GDM1 (cell line): ENCODE measurements around the gene TMEM236.
"Not testable (repeated sequence)": the region's sequence is repeated elsewhere in the genome, so short reads cannot be mapped to it uniquely, and the experiment has no call there.

Source experiments
- DNase-seq: peaks from one replicate; lab custom pipeline; 2025; lab: John Stamatoyannopoulos, UW

TMEM236 gene, protein sequence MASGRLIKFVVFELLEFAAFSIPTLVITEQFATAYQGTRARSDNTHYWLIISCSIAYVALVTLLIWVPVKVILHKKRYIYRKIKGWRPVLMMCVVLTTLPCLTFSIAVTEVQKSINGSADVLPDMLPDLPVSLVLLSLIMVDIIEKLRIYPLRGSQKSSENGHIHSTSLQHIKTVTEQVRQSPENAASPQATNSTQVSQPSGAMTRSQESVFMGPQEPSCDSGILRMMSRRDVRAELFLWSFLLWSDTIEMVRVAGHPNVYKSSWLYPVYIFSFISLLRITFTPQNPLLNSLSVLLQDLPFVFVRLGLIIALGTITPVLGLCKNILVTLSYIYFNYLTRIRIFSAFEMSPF

GRCh38 chr10:17751781-17752445, at the start of gene TMEM236:
TSS of gene TMEM236 (plus strand) at chr10:17752201. CDS start at chr10:17752296, 95 bp downstream.
- DNase-seq: no peak

DNA sequence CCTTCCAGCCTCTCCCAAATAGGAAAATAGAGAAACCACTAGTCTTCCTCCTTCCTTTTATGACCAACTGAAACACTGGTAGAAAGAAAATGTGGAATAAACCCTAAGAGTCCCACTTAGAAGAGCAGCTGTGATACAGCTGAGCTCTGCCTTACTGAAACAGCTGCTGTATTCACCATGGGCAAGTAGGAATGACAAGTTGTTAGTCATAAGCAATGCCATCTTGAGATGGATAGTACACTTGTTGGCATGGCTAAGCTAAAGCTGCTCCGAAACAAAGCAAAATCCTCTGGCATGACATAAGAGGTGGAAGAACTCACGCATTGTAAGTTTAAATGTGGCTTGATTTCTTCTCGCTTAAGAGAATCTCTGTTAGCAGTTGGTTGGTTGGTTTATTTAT, 48.3 kb upstream of the TMEM236 start:
- DNase-seq: no peak

DNA sequence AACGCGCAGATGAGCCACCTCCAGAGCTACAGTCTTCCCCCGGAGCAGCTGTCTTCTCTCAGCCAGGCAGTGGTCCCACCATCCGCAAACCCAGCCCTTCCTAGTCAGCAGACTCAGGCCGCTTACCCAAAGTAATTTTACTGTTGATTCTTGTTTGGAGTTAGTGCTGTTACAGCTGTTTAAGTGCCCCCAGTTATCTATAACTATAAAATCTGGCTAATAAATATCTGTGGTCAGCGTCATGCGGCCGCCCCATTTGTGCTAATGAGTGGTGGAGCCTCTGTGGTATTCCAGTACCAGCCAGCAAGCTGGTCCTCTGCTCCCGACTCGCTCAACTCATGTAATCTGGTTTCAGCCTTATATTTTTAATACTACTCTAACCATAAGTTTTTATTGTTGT, 43.2 kb upstream of the TMEM236 start:
- DNase-seq: no peak

DNA sequence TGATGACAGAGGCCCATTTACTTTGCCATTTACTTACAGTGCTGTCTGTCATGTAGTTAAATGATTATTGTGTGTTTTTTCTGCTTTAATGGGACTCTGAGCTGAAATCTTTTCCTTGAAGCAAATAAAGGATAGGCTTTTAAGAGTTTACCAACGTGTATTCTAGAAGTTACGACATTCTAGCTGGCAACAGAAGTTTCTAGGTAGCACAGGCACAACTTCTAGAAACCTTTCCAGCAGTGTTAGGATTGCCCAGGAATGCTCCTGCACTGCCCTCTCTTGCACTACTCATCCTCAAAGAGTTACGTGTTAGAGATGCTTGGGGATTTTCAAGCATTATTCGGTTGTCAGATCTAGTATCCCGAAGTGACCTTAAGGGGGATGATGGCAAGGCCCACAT, 42.5 kb upstream of the TMEM236 start:
- no peak for DNase-seq

GRCh38 chr10:17710181-17710580, 41.8 kb upstream of the TMEM236 start:
- DNase-seq: no peak

DNA sequence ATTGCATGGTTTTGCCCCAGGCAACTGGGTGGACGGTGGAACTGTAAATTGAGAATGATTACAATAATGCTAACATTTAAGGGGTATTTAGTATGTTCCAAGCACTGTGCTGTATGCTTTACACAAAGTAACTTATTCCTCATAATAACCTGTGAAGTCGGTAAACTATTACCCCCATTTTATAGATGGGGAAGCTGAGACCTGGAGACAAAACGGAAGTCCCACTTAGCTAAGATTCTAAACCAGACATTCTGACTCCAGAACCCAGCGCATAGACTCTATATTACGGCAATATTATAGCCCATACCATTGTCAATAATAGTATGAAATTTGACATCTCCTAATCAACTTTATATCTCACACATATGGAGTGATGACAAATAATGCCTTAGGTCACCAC, 39.9 kb upstream of the TMEM236 start:
- DNase-seq: no peak

DNA sequence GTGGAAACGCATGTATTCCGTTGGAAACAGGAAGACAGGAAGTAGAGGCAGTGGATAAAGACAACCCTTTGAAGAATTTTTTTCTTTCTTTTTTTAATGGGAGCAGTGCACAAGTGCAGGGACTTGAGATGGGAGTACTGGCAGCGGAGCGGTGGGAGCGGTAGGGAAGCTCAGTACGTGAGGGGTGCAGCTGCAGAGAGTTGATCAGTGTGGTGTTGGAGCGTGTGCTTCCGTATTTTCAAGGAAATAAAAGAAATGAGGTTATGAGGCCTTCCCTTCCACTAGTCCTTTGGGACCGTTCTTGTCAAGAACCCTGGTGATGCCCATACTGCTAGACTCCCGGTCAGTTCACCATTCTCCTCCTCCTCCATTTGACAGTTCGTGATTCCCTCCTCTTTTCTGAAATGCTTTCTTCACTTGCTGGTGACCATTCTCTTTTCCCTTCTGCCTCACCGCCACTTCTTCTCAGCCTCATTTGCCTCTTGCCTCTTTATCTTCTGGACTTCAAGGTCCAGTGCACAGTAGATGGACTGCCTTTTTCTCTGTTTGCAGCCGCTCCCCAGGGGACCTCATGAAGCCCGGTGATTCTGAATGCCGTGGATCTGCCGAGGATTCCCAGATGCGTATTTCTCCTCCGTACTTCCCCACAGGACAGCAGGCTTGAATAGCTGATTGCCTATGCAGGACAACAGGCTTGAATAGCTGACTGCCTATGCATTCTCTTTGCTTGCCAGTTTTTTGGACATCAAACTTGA, 39.1 kb upstream of the TMEM236 start:
- DNase-seq: no peak

- no peak for DNase-seq
Measured at GRCh38 chr10:17713758-17714157, 38.2 kb upstream of the TMEM236 start.

DNA sequence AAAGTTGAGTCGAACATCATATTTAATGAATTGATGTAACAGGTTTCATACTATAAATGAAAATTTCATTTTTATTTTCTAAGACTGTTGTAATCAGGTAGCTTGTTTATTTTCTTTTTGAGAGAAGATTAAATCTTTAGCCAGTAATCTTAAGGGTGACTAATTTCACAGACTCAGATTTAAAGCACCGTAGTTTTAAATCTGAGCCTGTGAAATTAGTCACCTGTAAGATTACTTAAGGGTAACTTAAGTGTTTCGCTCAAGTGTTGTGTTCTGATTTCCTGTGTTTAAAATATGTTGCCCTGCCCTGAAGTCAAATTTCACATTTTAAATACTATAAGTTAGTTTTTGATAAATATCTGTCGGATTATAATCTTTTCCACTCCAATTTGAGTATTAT, 35.8 kb upstream of the TMEM236 start:
- no peak for DNase-seq

DNA sequence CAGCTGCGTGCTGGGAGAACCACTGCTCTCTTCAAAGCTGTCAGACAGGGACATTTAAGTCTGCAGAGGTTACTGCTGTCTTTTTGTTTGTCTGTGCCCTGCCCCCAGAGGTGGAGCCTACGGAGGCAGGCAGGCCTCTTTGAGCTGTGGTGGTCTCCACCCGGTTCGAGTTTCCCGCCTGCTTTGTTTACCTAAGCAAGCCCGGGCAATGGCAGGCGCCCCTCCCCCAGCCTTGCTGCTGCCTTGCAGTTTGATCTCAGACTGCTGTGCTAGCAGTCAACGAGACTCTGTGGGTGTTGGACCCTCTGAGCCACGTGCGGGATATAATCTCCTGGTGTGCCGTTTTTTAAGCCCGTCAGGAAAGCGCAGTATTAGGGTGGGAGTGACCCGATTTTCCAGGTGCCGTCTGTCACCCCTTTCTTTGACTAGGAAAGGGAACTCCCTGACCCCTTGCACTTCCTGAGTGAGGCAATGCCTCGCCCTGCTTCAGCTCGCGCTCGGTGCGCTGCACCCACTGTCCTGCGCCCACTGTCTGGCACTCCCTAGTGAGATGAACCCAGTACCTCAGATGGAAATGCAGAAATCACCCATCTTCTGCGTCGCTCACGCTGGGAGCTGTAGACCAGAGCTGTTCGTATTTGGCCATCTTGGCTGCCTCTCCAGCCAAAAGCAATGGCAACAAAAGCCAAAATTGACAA, 29.5 kb upstream of the TMEM236 start:
- DNase-seq: not testable (repeated sequence)

- DNase-seq: no peak
Measured at GRCh38 chr10:17725703-17726102, 26.3 kb upstream of the TMEM236 start.

DNA sequence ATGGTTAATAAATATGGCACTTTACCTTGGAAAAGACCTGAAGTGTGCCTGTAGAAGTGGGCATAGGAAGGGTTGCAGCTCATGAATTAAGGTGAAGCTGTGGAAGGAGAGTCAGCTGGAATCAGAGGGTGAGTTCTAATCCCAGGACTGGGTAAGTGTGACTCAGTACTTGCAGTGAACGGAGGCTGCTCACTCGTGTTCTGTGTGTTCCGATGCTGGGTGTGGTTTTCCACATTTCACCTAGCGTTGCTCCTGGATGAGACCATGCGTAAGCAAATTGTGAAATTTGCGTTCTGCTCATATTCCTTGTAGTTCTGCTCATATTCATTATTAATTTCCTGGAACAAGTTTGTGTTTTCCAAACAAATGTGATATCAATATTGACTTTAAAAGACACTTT, 22.4 kb upstream of the TMEM236 start:
- no peak for DNase-seq

GRCh38 chr10:17730667-17731066, 21.3 kb upstream of the TMEM236 start:
- DNase-seq: no peak

DNA sequence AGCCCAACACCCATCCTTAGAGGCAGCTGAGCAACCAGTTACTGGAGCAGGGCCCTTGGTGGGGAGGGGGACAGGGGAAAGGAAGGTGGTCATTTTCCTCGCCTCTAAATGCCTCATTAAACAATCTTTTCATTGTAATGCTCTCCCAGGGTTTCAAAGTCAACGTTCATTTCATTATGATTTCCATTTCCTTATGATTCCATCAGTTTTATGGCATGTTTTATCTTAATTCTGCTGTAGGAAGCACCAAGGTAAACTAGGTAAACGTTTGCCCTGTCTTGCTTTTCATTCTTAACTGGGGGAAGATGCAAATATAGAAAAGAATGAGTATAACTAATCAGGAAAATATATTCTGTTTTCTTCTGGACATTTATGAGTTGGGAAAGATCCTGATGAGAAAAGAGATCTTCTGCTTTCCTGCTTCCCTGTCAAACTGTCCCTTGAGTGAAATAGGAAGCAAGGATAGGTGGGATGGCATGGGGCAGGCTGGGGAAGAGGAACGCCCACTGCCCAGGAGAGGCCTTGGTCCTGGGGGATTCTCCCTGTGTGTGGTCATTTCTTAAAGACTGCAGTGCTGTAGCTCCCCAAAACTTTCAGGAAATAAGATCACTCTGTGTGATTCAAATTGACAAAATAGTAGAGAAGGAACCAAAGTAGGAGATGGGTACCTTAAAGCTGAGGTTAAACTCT, 20.5 kb upstream of the TMEM236 start:
- no peak for DNase-seq

- no peak for DNase-seq
Measured at GRCh38 chr10:17733620-17734019, 18.4 kb upstream of the TMEM236 start.

DNA sequence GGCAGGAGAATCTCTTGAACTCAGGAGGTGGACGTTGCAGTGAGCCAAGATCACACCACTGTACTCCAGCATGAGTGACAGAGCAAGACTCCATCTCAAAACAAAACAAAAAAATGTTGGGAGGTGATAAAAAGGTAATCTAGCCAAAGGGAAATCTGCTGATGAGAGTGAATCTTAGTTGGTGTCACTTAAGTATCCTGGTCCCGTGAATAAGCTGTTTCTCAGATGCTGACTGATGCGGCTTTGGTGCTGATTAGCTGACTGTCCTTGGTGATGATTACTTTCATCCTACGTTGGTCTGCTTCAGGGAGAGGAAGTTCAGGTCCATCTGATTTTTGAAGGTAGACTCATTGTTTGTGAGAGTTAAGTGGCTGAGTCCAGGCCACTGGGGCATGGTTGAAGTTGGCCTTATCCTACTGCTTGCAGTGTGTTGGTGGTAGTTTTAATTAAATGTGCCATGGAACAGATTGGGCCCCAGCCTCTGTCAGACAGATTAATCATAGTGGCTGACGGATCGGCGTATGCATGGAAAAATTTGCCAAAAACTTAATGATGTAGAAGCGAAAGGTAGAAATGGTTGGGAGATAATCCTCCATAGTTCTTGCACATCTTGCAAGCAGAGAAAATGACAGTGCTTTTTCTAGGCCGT, 17.4 kb upstream of the TMEM236 start:
- no peak for DNase-seq

DNA sequence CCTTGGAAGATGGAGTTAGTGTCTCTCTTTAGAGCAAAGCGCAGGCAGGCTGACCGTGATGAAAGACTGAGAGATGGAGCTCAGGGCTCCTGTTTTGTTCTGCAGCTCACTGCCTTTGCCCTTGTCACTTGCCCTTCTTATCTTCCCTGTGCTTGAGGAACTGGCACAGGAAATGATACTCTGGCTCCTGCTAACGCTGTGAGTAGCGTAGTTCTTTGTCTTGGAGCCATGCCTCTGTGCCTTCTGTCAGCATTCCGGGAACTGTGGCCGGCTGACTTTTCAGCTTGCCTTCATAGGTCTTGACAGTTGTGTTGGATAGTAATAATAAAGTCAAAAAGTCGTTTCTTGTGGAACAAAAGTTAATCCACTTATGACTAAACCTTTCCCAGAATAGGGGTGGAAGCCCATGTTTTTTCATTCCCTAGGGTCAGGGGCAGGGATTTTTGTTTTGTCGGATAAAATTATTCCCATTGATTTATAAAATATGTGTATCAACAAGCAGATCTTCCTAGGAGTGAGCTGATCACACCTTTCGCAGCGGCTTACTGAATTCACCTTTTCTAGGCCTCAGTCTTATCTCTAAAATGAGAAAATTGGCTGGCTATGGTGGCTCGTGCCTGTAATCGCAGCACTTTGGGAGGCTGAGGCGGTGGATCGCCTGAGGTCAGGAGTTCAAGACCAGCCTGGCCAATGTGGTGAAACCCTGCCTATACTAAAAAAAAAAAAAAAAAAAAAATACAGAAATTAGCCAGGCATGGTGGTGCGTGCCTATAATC, 16.6 kb upstream of the TMEM236 start:
- no peak for DNase-seq

DNA sequence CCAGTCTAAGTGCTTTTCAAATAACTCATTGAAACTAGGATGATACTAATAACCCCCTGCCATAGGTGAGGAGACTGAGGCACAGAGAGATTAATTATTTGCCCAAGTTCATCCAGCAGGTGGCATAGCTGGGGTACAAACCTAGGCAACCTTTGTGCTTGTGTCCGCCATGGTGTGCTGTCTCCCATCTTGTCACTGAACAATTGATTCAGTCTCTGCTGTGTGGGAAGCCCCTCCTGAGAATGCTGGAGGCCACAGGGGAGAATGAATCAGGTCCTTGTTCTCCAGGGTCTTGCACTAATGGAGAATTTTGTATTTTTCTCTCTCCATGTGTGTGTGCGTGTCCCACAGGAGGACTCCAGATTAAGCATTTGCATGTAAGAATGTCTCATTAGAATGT, 15.8 kb upstream of the TMEM236 start:
- DNase-seq: no peak

GRCh38 chr10:17737027-17737965, 14.7 kb upstream of the TMEM236 start:
- DNase-seq: no peak
